Gastrocnemius medialis (tissue), 4 donors: ENCODE results near the gene UPB1.

ENCODE experiments used
- POLR2A ChIP-seq, 2 donors: fragments of 450-650 bp; IDR thresholded peaks; one replicate each; pipeline ENCODE4 v1.6.1; 2017; ENCODE audit warnings: antibody characterized with exemption in 2 of 2, mild to moderate bottlenecking in 2 of 2, moderate library complexity in 2 of 2
- TF ChIP-seq, protein P1 (sequence below), 5 experiments: fragments of 450-650 bp in 3 of 5; fragments of 200-600 bp in 2 of 5; sonication (generic) in 2 of 5; IDR thresholded peaks in 4 of 5; conservative IDR thresholded peaks in 1 of 5; 1 replicate in 4 of 5; 2 replicates in 1 of 5; pipeline ENCODE4 v1.5.1; 2016 to 2019; ENCODE audit warnings: antibody characterized with exemption in 5 of 5, mild to moderate bottlenecking in 3 of 5, moderate library complexity in 3 of 5

DNA sequence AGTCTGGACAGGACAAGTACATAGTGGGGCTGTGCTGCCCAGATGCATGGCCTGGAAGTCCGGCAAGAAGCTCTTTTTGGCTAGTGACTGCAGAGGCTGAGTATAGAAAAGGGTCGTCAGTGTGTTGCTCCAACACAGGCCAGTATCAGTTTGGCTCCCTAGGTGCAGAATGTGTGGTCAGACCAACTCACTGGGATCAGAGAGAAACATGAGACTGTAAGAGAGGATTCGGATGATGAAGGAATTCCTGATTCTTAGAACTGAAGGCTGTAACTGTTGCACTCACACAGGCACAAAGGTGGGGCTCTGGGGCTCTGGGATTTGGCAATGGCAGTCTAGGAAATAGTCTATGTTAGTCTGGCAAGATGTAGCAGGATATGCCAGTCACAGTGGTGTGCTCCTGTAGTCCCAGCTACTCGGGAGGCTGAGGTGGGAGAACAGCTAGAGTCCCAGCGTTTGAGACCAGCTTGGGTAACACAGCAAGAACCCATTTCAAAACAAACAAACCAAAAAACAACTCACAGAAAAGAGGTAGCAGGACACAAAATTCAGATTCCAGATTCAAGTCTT is 11.1 kb upstream of the UPB1 start:
- TF ChIP-seq, protein P1, sequence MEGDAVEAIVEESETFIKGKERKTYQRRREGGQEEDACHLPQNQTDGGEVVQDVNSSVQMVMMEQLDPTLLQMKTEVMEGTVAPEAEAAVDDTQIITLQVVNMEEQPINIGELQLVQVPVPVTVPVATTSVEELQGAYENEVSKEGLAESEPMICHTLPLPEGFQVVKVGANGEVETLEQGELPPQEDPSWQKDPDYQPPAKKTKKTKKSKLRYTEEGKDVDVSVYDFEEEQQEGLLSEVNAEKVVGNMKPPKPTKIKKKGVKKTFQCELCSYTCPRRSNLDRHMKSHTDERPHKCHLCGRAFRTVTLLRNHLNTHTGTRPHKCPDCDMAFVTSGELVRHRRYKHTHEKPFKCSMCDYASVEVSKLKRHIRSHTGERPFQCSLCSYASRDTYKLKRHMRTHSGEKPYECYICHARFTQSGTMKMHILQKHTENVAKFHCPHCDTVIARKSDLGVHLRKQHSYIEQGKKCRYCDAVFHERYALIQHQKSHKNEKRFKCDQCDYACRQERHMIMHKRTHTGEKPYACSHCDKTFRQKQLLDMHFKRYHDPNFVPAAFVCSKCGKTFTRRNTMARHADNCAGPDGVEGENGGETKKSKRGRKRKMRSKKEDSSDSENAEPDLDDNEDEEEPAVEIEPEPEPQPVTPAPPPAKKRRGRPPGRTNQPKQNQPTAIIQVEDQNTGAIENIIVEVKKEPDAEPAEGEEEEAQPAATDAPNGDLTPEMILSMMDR (IDR thresholded peaks at IDR 0.05 in 4 of 5, conservative IDR thresholded peaks at IDR 0.05 in 1 of 5) = no peak
- no peak for TF ChIP-seq POLR2A (IDR thresholded peaks at IDR 0.05)
